Gastroesophageal sphincter (tissue), 3 donors: Measurements from ENCODE around the gene AADAC.

Experiments
- CTCF ChIP-seq, 4 experiments: fragments of 200-600 bp in 2 of 4; fragments of 450-650 bp in 2 of 4; sonication (generic) in 1 of 4; IDR thresholded peaks; one replicate each; pipeline ENCODE4 v1.5.1; 2017 to 2019; ENCODE audit warnings: antibody characterized with exemption in 4 of 4, mild to moderate bottlenecking in 2 of 4, moderate library complexity in 2 of 4
- EP300 ChIP-seq: sonication (generic); formaldehyde crosslinking; IDR thresholded peaks from one replicate; pipeline ENCODE4 v1.6.1; 2017; ENCODE audit warnings: antibody characterized with exemption, mild to moderate bottlenecking
- POLR2A ChIP-seq, 2 donors: fragments of 450-650 bp; IDR thresholded peaks; one replicate each; pipeline ENCODE4 v1.6.1; 2017; ENCODE audit warnings: antibody characterized with exemption in 2 of 2, mild to moderate bottlenecking in 2 of 2, moderate library complexity in 1 of 2
- POLR2AphosphoS5 ChIP-seq: sonication (generic); formaldehyde crosslinking; IDR thresholded peaks from one replicate; pipeline ENCODE4 v1.6.1; 2017; ENCODE audit warnings: antibody characterized with exemption

- TF ChIP-seq POLR2A (IDR thresholded peaks at IDR 0.05) (no peak), CTCF (IDR thresholded peaks at IDR 0.05) (no peak), POLR2AphosphoS5 (no peak), EP300 (no peak)
Measured at GRCh38 chr3:151877269-151877668, 63.4 kb downstream of the AADAC start.
